ENCODE data around the gene SCARB1.

Gene SCARB1

DNA sequence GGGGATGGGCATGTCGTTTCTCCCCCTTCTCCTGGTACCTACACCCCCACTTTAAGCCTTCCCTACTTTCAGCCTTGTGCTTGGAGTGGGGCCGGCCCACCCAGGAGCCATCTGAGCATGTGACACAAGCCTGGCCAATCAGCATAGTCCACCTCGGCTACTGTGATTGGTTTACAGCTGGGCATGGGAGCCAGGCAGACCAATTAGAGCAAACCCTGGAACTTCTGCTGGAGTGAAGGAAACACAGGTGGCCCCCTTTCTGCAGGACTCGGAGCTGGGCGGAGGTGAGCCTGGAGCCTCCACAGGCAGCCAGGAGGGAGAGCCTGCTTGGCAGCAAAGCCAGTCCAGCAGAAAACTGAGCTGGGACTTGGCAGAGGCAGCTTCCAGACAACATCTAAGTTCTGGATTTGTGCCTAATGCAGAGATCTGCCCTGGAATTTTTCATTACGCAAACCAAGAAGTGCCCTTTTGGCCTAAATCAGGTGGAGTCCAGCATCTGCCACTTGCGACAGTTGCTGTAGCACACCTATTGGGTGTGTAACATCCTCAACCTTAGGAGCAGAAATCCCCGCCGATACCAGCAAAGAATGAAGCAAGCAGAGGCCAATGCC lies 59.5 kb downstream of the SCARB1 start:
- DNase-seq (ENCODE audit: insufficient read length, low spot score): no peak
- no peak for FAIRE-seq

DNA sequence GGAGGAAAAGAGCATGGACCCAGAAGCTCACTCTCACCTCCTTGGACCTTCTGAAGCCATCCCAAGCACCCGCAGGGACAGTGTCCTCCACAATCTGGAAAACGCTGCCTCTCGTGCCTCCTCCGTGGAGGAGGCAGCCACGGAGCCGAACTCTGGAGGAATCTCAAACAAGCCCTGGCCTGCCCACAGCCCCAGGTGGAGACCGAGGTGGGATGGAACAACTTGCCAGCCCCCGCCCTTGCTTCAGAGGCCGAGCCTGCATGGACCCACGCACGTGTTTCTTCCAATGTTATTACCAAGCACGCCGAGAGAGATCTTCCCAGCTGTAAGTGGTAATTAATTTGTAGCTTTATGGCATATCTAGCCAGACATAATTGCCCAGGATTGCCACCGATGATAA lies 61.3 kb downstream of the SCARB1 start:
- FAIRE-seq (no peak), DNase-seq (ENCODE audit: insufficient read length, low spot score) (no peak)

- no peak for FAIRE-seq
- DNase-seq (ENCODE audit: insufficient read length, low spot score): no peak
Measured at GRCh38 chr12:124800506-124800905, 63.2 kb downstream of the SCARB1 start.

DNA sequence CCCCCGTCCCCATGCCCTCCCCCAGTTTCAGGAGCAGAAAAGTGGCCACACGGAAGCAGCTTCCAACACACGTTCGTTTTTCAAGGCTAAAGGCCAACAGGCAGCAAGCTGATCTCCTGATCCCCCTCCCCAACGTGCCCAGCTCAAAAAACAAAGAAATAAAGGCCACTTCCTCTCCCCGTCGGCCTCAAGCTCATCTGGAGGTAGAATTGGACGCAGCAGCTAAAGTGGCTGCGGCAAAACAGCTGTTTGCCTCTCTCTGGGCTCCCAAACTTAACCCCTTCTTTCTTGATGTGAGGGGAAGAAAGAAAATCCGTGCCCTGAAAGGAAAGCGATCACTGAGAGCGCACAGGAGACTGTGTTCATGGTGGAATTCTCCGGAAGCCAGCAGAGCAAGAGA lies 66.3 kb downstream of the SCARB1 start:
- DNase-seq (ENCODE audit: insufficient read length, low spot score): no peak
- no peak for FAIRE-seq

DNA sequence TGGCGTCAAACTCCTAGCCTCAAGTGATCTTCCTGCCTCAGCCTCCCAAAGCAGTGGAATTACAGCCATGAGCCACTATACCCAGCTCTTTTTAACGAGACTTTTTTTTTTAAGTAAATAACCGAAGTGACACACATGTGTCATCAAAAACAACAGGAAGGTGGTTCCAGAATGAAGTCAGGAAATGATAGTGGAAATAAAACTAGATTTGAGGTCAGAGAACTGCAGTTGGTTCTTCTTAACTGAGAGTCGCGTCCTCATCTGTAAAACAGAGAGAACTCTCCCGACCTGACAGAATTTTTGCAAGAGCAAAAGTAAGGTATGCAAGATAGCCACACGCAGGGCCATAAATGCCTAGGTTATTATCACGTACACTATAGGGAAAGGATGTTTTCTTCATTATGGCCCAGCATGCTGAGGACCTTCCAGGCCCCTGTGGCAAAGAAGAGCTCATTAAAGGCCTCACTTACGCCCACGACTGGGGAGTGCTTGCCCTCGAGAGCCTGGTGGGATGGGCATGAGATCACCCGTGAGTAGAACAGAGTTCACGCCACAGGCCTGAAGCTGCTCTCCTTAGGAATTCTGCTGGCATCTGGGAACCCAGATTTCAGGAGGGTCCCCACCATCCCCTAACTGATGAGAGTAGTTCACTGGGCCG lies 67.2 kb downstream of the SCARB1 start:
- DNase-seq (ENCODE audit: insufficient read length, low spot score) (no peak), FAIRE-seq (peak; percentile 40)

GRCh38 chr12:124795081-124795948 lies 68.3 kb downstream of the SCARB1 start:
- no peak for FAIRE-seq
- DNase-seq (ENCODE audit: insufficient read length, low spot score): no peak

DNA sequence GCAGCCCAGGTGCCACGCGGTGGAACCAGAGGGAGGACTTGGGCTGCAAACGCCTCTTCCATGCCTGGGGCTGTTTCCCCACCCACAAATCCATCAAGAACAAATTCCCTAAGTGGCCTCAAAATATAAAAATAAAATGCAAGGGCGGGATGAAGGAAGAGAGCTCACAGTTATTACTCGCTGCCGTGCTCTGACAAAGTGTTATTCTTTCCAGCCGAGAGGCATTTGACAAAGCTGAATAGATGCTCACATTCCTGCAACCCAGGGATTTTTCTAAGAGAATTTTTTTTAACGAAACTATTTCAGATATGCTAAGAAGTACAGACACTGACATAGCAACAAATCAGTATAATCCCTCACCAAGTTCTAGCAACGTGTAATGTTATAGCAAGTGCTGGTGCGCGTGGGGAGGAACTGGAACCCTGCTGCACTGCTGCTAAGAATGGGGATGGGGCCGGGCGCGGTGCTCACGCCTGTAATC lies 70.7 kb downstream of the SCARB1 start:
- no peak for FAIRE-seq
- DNase-seq (ENCODE audit: insufficient read length, low spot score): no peak

- FAIRE-seq (no peak), DNase-seq (ENCODE audit: insufficient read length, low spot score) (no peak)
Measured at GRCh38 chr12:124792156-124792555, 71.5 kb downstream of the SCARB1 start.

DNA sequence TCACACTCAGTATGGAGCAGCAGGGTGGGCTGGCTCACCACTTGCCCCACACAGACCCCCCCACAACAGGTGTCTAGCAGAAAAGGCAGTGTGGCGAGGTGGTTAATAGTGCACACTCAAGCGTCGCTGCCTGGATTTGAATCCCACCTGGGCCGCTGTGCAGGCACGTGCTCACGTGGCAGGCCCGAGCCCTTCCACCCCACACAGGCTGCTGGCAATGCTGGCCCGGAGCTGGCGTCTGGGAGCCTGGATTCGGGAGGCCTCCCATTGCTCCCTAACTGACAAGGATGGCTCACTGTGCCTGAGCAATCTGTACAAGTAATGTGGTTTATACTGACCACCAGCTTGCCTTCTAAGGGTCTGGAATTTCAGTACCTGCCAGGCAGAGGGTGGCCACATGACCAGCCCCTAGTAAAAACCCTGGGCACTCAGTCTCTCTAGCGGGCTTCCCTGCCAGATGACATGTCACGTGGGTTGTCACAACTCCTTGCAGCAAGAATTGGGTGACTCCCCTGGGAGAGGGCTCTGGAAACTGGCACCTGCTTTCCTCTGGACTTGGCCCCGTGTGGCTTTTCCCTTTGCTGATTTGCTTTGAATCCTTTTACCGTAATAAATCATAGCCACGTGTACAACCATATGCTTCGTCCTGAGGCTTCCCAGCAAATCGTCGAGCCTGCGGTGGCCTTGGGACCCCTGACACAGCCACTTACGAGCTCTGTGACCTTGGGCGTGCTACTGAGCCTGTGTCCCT lies 72.8 kb downstream of the SCARB1 start:
- DNase-seq (ENCODE audit: insufficient read length, low spot score) (no peak), FAIRE-seq (no peak)

GRCh38 chr12:124788936-124789555 lies 74.6 kb downstream of the SCARB1 start:
- DNase-seq (ENCODE audit: insufficient read length, low spot score) (no peak), FAIRE-seq (no peak)

DNA sequence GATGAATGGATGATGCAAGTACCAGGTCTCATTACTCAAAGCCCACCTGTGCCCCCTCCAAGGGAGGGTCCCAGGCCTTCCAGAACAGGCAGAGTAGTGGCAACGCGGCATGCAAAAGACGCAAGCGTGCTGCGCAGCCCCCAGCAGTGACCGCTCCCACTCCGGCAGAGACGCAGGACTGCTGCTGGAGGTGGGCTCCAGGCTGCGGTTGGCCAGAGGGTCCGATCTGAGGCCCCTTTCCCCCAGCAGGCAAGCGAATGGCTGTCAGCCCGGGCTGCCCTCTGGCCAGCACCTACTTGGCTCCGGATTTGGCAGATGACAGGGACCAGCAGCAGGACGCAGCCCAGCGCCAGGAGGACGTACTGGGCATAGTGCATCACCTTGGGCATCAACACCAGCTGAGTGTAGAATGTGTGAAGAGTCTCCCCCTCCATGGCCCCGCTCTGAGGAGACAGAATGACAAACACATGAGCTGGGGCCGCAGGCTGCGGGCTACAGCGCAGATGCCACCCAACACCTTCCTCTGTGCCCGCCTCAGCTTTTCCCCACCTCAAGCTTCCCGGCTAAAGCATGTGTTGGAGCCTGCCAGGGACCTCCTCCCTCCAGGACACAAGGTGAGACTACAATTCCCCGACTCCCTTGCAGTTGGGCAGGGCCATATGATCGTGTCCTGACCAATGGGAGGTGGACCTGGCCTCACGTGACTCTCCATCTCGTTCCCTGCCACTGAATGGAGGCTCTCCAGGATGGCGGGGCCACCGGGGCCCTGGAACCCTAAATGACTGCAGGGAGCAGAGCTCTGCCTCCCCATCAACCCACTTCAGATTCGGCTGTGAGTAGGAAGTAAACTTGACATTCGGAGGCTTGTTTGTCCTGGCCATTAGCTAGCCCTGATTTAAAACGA lies 77.4 kb downstream of the SCARB1 start:
- DNase-seq (ENCODE audit: insufficient read length, low spot score): no peak
- no peak for FAIRE-seq

- FAIRE-seq (no peak), DNase-seq (ENCODE audit: insufficient read length, low spot score) (no peak)
Measured at GRCh38 chr12:124784871-124785572, 78.6 kb downstream of the SCARB1 start.

DNA sequence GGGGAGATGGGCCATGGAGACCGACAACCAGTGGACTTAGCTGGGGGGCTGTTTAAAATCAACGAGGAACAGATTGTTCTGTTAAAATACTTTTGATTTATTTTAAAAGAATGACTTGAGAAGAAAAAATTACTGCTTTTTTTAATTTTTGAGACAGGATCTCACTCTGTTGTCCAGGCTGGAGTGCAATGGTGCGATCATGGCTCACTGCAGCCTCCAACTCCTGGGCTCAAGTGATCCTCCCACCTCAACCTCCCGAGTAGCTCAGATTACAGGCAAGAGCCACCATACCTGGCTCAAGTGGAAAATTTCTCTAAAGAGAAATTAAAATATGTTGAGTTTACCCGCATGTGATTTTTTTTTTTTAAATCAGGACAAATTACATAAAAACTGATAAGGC lies 80.6 kb downstream of the SCARB1 start:
- FAIRE-seq: no peak

DNA sequence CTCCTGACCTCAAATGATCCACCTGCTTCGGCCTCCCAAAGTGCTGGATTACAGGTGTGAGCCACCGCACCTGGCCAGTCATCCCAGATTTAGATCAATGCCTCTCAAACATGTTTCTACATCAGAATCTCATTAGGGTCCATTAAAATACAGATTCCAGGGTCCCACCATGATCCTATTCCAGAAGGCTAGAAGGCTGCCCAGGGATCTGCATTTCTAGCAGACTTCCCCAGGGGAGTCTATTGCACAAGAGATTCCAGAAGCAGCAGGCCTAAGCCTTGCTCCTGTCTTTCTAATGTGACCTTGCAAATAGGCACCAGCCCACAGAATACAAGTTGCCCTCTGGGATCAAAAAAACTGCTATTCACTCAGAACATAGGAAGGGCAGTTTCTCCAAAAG lies 81.5 kb downstream of the SCARB1 start:
- DNase-seq (ENCODE audit: insufficient read length, low spot score) (no peak), FAIRE-seq (no peak)

More for the DNA sequence above, 80.6 kb downstream of the SCARB1 start:
- no peak for DNase-seq (ENCODE audit: insufficient read length, low spot score)

DNA sequence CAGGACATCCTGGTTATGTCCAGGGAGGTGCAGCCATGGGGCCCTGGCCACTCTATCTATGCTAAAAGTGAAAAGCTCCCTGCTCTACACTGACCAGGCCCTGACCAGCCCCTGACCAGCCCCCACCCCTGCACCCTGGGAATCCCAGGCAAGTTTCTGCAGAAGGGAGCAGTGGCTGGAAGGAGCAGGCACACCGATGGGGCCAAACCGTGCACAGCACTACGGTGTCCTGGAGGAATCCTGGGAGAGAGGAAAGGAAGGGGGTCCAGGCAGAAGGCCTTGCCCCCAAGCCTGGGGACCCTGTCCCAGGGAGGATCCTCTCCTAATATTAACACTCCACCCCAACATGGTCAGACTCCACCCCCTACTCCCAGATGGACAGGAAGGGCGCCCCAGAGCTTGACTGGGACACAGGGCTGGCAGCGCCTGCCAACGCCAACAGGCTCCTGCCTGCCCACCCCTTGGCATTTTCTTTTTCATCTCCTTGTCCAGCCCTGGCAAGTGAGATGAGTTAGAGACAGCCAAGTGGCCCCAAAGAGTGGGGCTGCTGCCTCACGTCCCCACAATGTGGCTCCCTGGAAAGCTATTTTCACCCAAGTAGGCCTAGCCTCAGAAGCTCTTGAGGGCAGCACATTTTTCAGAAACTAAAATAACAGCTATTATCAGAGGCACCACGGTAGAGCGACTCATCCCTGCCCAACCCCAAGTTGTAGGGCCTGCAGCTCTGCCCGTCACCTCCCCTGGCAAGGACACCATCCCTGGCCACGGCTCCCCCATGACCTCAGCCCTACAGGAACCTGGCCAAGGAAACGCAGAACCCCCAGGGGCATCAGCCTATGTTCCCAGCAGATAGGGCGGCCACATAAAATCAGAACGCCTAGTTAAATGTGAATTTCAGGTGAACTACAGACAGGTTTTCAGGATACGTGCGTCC lies 82.6 kb downstream of the SCARB1 start:
- DNase-seq (ENCODE audit: insufficient read length, low spot score) (no peak), FAIRE-seq (no peak)

DNA sequence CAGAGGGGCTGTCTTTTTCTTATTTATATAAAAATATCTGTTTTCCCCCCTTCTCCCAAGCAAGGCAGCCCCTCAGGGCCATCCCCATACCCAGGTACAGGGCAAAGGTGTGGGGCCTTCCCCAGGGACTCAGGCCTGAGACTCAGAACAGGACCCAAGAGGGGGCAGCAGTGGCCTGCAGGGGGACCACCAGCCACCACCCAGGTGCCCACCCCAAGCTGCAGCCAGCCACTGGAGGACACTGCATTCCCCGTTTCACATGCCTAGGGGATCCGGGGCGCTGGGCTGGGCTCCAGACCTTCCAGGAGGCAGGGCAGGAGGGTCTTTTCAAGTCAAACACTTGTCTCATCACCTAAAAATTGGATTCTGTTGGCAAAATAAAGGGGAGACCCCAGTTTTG lies 83.3 kb downstream of the SCARB1 start:
- DNase-seq (ENCODE audit: insufficient read length, low spot score): no peak
- FAIRE-seq: no peak

GRCh38 chr12:124779161-124780141 lies 84.2 kb downstream of the SCARB1 start:
- DNase-seq (ENCODE audit: insufficient read length, low spot score): no peak

More at GRCh38 chr12:124779161-124780141, 84.2 kb downstream of the SCARB1 start:
- FAIRE-seq: peak; percentile 86

All from GM19239 (cell line).